PC-9 (cell line): Measurements from ENCODE around the gene CBY1.

Source experiments
- CTCF ChIP-seq: fragments of 200-600 bp; sonication (generic); conservative IDR thresholded peaks from 2 replicates; pipeline ENCODE4 v1.6.1; 2017; ENCODE audit warnings: mixed run types, antibody characterized with exemption, mild to moderate bottlenecking, moderate library complexity
- EZH2 ChIP-seq: fragments of 200-600 bp; sonication (generic); IDR thresholded peaks from 2 replicates; pipeline ENCODE4 v1.8.0; 2017; ENCODE audit warnings: antibody characterized with exemption, low read depth

- no peak for TF ChIP-seq CTCF
- no peak for TF ChIP-seq EZH2
Measured at GRCh38 chr22:38710866-38711265, 54.4 kb downstream of the CBY1 start.
